Peyer's patch (tissue), 4 donors: ENCODE results near the gene RET. TPM values are rescaled to one million over a fixed set of nuclear protein-coding genes. Genes with fewer than 3 reads are reported as not detected.

Source experiments
- DNase-seq, 3 donors: peaks; one replicate each; pipeline ENCODE4 v3.0.0-alpha.2; 2017 to 2019
- H3K27ac ChIP-seq, 4 donors: fragments of 200-600 bp; sonication (generic); one replicate each; pipeline ENCODE4 v1.5.1; 2016 to 2019
- H3K27me3 ChIP-seq, 2 donors: fragments of 200-600 bp; sonication (generic); one replicate each; pipeline ENCODE4 v1.5.1; 2019
- H3K36me3 ChIP-seq, 3 donors: fragments of 200-600 bp; sonication (generic); one replicate each; pipeline ENCODE4 v1.5.1; 2016 to 2019
- H3K4me1 ChIP-seq, 4 donors: fragments of 200-600 bp; sonication (generic); one replicate each; pipeline ENCODE4 v1.5.1; 2016 to 2019
- H3K4me3 ChIP-seq, 4 donors: fragments of 200-600 bp; sonication (generic); 1 replicate in 3 of 4; 2 replicates in 1 of 4; pipeline ENCODE4 v1.5.1; 2016 to 2019; ENCODE audit warnings: mild to moderate bottlenecking in 1 of 4
- H3K9me3 ChIP-seq, 4 donors: fragments of 200-600 bp; sonication (generic); one replicate each; pipeline ENCODE4 v1.5.1; 2016 to 2019; ENCODE audit warnings: mild to moderate bottlenecking in 1 of 4
- POLR2A ChIP-seq, 2 donors: fragments of 450-650 bp; IDR thresholded peaks; one replicate each; pipeline ENCODE4 v1.5.1; 2017; ENCODE audit warnings: antibody characterized with exemption in 2 of 2, mild to moderate bottlenecking in 2 of 2, moderate library complexity in 2 of 2
- total RNA-seq, 4 donors: library from RNA; depleted of rRNA; stranded (reverse); fragments of >200 nt; gene quantifications; one replicate each; pipeline ENCODE4 v1.1.0, GENCODE V29; 2016
- TF ChIP-seq, protein P1 (sequence below), 6 experiments: fragments of 450-650 bp in 4 of 6; fragments of 200-600 bp in 2 of 6; sonication (generic) in 1 of 6; IDR thresholded peaks; one replicate each; pipeline ENCODE4 v1.5.1; 2017 to 2019; ENCODE audit warnings: antibody characterized with exemption in 6 of 6, mild to moderate bottlenecking in 3 of 6, moderate library complexity in 1 of 6

The RET gene
- total RNA-seq, 4 donors from 2014 or later: 1.2 to 5.8 (median 1.7) TPM

DNA sequence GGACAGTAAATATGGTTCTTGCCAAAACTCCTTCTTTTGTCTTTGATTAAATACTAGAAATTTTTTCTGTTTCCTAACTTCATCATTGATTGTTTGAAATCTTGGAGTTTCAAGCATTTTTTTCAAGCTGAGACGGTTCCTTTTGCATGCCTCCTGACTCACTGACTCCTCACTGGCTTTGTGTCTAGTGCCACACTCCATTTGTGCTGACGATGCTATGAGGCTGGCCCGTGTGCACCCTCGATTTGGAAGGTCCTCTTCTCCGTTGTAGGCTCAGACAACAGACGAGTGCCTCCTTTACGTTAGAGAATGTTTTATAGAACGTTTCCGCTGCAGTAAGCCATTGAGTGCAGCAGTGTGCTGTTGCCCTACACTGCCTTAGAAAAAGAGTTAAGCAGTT is 50.6 kb downstream of the RET start:
- DNase-seq: no peak
- Histone ChIP-seq H3K36me3 (no peaks in the 10 kb centered on the region), H3K27ac (no peak overlapping the region), H3K4me1 (peaks cover 0 to 9% (median 0%) of the 10 kb centered on the region in 4 donors), H3K4me3 (no peak overlapping the region), H3K9me3 (no peaks in the 10 kb centered on the region), H3K27me3 (no peaks in the 10 kb centered on the region)
- TF ChIP-seq, protein P1, sequence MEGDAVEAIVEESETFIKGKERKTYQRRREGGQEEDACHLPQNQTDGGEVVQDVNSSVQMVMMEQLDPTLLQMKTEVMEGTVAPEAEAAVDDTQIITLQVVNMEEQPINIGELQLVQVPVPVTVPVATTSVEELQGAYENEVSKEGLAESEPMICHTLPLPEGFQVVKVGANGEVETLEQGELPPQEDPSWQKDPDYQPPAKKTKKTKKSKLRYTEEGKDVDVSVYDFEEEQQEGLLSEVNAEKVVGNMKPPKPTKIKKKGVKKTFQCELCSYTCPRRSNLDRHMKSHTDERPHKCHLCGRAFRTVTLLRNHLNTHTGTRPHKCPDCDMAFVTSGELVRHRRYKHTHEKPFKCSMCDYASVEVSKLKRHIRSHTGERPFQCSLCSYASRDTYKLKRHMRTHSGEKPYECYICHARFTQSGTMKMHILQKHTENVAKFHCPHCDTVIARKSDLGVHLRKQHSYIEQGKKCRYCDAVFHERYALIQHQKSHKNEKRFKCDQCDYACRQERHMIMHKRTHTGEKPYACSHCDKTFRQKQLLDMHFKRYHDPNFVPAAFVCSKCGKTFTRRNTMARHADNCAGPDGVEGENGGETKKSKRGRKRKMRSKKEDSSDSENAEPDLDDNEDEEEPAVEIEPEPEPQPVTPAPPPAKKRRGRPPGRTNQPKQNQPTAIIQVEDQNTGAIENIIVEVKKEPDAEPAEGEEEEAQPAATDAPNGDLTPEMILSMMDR (IDR thresholded peaks at IDR 0.05): no peak
- no peak for TF ChIP-seq POLR2A (IDR thresholded peaks at IDR 0.05)

DNA sequence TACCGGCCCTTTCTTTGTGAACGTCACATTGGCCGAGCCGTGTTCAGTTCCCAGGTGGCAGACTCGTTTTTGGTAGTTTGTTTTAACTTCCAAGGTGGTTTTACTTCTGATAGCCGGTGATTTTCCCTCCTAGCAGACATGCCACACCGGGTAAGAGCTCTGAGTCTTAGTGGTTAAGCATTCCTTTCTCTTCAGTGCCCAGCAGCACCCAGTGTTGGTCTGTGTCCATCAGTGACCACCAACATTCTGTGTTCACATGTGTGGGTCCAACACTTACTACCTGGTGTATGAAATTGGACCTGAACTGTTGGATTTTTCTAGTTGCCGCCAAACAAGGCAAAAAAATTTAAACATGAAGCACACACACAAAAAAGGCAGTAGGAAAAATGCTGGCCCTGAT is 51.5 kb downstream of the RET start:
- Histone ChIP-seq H3K4me3 (no peak overlapping the region), H3K9me3 (no peaks in the 10 kb centered on the region), H3K27me3 (no peaks in the 10 kb centered on the region), H3K27ac (peak overlapping the region in 1 of 4 donors; percentile 65), H3K36me3 (no peaks in the 10 kb centered on the region), H3K4me1 (peaks cover 0 to 9% (median 0%) of the 10 kb centered on the region in 4 donors)
- DNase-seq: no peak
- no peak for TF ChIP-seq POLR2A (IDR thresholded peaks at IDR 0.05)
- TF ChIP-seq, protein P1 (IDR thresholded peaks at IDR 0.05): no peak

DNA sequence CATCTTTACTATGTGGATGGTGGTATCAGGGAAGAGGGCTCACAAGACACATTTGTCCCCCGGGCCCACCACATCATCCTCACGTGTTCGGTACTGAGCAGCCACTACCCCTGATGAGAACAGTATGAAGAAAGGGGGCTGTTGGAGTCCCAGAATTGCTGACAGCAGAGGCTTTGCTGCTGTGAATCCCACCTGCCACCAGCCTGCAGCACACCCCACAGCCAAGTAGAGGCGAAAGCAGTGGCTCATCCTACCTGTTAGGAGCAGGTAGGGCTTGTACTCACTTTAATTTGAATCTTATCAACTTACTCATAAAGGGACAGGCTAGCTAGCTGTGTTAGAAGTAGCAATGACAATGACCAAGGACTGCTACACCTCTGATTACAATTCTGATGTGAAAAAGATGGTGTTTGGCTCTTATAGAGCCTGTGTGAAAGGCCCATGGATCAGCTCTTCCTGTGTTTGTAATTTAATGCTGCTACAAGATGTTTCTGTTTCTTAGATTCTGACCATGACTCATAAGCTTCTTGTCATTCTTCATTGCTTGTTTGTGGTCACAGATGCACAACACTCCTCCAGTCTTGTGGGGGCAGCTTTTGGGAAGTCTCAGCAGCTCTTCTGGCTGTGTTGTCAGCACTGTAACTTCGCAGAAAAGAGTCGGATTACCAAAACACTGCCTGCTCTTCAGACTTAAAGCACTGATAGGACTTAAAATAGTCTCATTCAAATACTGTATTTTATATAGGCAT is 52.3 kb downstream of the RET start:
- Histone ChIP-seq H3K9me3 (no peaks in the 10 kb centered on the region), H3K27me3 (no peaks in the 10 kb centered on the region), H3K4me3 (no peak overlapping the region), H3K27ac (peak overlapping the region in 2 of 4 donors; percentile 24 to 65), H3K36me3 (no peaks in the 10 kb centered on the region), H3K4me1 (peaks cover 0 to 9% (median 0%) of the 10 kb centered on the region in 4 donors)
- TF ChIP-seq, protein P1 (IDR thresholded peaks at IDR 0.05): no peak
- no peak for TF ChIP-seq POLR2A (IDR thresholded peaks at IDR 0.05)
- no peak for DNase-seq

DNA sequence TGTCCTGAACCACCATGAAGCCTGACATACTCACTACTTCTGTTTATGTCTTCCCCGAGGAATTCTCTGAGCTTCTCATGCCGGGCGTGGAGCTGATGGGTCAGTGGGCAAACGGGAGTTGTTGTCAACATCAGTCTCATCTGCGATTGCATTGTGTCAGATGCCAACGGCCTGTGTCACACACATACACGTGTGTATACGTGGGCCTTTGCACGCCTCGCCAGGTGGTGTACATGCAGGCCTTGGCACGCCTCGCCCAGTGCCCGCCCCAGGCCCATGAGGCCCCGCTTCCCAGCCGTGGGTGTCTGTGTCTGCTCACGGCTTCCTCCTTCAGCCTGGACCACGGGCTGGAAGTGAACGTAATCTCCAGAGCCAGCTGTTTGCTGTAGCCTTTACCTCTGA is 53.9 kb downstream of the RET start:
- no peak for DNase-seq
- no peak overlapping the region for H3K27ac ChIP-seq
- no peak overlapping the region for H3K4me3 ChIP-seq
- H3K27me3 ChIP-seq: no peaks in the 10 kb centered on the region
- no peaks in the 10 kb centered on the region for H3K36me3 ChIP-seq
- H3K4me1 ChIP-seq: peaks cover 0 to 9% (median 0%) of the 10 kb centered on the region in 4 donors
- no peak for TF ChIP-seq POLR2A (IDR thresholded peaks at IDR 0.05)
- TF ChIP-seq, protein P1 (IDR thresholded peaks at IDR 0.05): no peak
- no peaks in the 10 kb centered on the region for H3K9me3 ChIP-seq

DNA sequence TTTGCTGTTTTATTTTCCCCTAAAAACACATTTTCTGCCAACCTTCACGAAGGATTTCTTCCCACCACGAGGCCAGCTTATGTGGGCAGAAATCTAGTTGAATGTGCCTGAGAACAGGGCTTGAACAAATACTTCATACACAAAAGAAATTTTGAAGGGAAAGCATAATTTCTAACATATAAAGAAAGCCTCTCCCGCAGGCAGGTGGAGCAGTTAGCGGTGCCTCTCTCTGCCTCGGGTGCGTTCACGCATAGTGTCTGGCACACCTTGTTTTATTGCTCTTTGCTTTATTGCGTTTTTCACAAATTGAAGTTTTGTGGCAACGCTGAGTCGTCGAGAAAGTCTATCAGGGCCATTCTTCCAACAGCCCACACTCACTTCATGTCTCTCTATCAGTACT is 54.4 kb downstream of the RET start:
- TF ChIP-seq POLR2A (IDR thresholded peaks at IDR 0.05): no peak
- DNase-seq: no peak
- Histone ChIP-seq H3K27ac (no peak overlapping the region), H3K27me3 (no peaks in the 10 kb centered on the region), H3K4me1 (peaks cover 0 to 9% (median 0%) of the 10 kb centered on the region in 4 donors), H3K4me3 (no peak overlapping the region), H3K36me3 (no peaks in the 10 kb centered on the region), H3K9me3 (no peaks in the 10 kb centered on the region)

DNA sequence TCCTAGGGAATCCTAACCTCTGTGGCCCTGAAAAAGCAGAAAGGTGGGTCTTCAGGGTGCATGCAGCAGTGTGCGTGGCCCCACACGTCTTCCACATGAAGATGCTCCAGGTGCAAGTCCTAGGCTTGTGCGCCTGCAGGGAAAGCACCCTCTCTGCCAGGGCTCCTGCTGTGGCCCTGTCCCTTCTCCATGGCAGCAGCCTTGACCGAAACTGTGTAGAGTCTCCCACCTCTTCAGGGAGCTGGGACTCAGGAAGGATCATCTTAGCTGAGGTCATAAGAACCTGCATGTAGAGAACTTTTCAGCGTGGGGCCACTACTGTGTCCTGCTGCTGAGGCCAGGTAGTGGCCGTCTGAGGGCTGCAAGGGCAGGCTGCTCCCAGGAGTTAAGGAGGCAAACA is 55.0 kb downstream of the RET start:
- H3K9me3 ChIP-seq: no peaks in the 10 kb centered on the region
- no peaks in the 10 kb centered on the region for H3K36me3 ChIP-seq
- H3K27me3 ChIP-seq: no peaks in the 10 kb centered on the region
- H3K4me3 ChIP-seq: no peak overlapping the region
- DNase-seq: no peak
- peaks cover 0 to 7% (median 0%) of the 10 kb centered on the region in 4 donors for H3K4me1 ChIP-seq
- H3K27ac ChIP-seq: no peak overlapping the region
- TF ChIP-seq POLR2A (IDR thresholded peaks at IDR 0.05): no peak
- TF ChIP-seq, protein P1 (IDR thresholded peaks at IDR 0.05): no peak
